Chondrocyte (in vitro differentiated cells): ENCODE data around the gene CCZ1B. TPM values are rescaled to one million over a fixed set of nuclear protein-coding genes. Genes with fewer than 3 reads are reported as not detected.
A peak's percentile ranks its signal among the peaks of the same experiment; 100 is the strongest.
"Not testable (repeated sequence)": the region's sequence is repeated elsewhere in the genome, so short reads cannot be mapped to it uniquely, and the experiment has no call there.

Experiments
- DNase-seq: peaks from one replicate; pipeline ENCODE4 v3.0.0; 2021; ENCODE audit warnings: mixed read lengths, low spot score
- H3K27ac Mint-ChIP-seq: one replicate; pipeline ENCODE4 v1.8.0; 2021; ENCODE audit warnings: mild to moderate bottlenecking, moderate library complexity, mixed read lengths; ENCODE audit not compliant: unreplicated experiment
- H3K27me3 Mint-ChIP-seq: 2 replicates; pipeline ENCODE4 v1.8.0; 2021; ENCODE audit warnings: low read depth, mixed read lengths
- H3K36me3 Mint-ChIP-seq: 2 replicates; pipeline ENCODE4 v1.8.0; 2021; ENCODE audit warnings: low read depth, mixed read lengths
- H3K4me1 Mint-ChIP-seq: 2 replicates; pipeline ENCODE4 v1.8.0; 2021; ENCODE audit warnings: low read depth, mild to moderate bottlenecking, mixed read lengths
- H3K4me3 Mint-ChIP-seq: one replicate; pipeline ENCODE4 v1.8.0; 2021; ENCODE audit warnings: mild to moderate bottlenecking, moderate library complexity, mixed read lengths; ENCODE audit not compliant: unreplicated experiment
- H3K9me3 Mint-ChIP-seq: 2 replicates; pipeline ENCODE4 v1.8.0; 2021; ENCODE audit warnings: low read depth, mixed read lengths
- total RNA-seq: library from RNA; stranded (reverse); gene quantifications from 3 replicates; pipeline ENCODE4 v1.2.1, GENCODE V29; 2021
- TF ChIP-seq, protein P1 (sequence below): fragments of 200-600 bp; sonication (generic); IDR thresholded peaks from 2 replicates; pipeline ENCODE4 v1.5.0; 2021; ENCODE audit warnings: antibody characterized with exemption, mild to moderate bottlenecking, moderate library complexity

CCZ1B gene
- total RNA-seq, 1 donor from 2014 or later = 72.6 TPM

DNA sequence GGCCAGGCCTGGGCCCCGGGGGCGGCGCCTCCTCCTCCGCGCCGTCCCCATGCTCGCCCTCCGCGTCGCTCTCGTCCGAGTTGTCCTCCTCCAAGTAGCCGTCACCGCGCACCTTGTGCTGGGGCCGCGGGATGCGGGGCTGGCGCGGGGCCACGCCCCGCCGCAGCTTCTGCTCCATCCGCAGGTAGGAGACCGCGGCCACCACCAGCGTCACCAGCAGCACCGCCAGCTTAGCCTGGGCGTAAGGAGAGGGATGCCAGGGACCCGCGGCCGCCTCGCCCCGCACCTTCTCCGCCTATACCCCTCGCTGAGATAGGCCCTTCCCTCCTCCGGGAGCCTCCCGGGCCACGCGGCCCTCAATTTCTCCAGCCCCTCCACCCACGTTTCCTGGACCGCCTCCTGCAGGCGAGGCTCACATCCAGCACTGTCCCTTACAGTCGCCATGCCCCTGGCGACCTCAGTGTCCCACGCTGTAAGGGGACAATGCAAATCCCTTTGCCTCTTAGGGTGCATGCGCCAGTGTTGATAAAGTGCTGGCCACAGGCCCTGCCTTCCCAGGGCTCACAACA, 29.6 kb upstream of the CCZ1B start:
- H3K4me3 Mint-ChIP-seq = peak overlapping the region; percentile 65
- H3K36me3 Mint-ChIP-seq, DNase-seq, H3K27me3 Mint-ChIP-seq, H3K9me3 Mint-ChIP-seq, H3K4me1 Mint-ChIP-seq, H3K27ac Mint-ChIP-seq: not testable (repeated sequence)
- TF ChIP-seq, protein P1, sequence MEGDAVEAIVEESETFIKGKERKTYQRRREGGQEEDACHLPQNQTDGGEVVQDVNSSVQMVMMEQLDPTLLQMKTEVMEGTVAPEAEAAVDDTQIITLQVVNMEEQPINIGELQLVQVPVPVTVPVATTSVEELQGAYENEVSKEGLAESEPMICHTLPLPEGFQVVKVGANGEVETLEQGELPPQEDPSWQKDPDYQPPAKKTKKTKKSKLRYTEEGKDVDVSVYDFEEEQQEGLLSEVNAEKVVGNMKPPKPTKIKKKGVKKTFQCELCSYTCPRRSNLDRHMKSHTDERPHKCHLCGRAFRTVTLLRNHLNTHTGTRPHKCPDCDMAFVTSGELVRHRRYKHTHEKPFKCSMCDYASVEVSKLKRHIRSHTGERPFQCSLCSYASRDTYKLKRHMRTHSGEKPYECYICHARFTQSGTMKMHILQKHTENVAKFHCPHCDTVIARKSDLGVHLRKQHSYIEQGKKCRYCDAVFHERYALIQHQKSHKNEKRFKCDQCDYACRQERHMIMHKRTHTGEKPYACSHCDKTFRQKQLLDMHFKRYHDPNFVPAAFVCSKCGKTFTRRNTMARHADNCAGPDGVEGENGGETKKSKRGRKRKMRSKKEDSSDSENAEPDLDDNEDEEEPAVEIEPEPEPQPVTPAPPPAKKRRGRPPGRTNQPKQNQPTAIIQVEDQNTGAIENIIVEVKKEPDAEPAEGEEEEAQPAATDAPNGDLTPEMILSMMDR = peak; percentile 35

DNA sequence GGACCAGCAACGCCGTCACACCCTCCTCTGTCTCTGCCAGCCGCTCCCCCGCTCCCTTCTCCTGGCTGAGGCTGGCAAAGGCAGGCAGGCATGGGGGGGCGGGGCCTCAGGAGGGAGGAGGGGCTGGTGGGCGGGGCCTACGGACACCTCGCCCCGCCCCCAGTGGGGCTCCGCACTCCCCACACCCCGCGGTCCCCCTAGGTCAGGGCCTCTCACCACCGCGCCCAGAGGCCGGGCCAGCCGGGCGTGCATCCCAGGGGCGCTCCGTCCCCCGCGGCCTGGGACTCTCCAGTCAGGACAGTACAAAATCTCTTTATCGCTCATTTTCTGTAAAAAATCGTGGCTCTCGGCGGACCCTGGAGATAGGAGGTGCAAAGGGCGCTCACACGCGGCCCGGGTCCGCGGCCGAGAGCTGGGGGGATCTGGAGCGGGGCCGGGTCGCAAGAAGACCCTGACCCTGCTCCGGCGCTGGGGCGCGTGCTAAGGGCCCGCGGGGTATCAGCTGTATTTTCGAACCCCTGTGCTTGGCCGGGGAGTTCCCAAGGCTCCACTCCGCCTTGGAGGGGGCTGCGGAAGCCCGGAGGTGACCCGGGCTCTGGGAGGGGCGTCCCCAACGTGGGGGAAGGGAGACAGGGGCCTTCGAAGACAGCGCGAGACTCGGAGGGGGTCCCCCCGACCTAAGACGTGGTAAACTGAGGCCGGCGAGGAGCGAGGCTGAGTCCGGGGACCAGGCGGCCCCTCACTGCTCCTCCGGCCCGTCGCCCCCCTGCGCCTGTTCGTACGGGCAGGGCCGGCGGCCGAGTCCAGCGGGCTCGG, 28.9 kb upstream of the CCZ1B start:
- not testable (repeated sequence) for H3K9me3 Mint-ChIP-seq, DNase-seq, H3K4me1 Mint-ChIP-seq, H3K36me3 Mint-ChIP-seq, H3K27me3 Mint-ChIP-seq, H3K27ac Mint-ChIP-seq
- peak overlapping the region; percentile 65 for H3K4me3 Mint-ChIP-seq

DNA sequence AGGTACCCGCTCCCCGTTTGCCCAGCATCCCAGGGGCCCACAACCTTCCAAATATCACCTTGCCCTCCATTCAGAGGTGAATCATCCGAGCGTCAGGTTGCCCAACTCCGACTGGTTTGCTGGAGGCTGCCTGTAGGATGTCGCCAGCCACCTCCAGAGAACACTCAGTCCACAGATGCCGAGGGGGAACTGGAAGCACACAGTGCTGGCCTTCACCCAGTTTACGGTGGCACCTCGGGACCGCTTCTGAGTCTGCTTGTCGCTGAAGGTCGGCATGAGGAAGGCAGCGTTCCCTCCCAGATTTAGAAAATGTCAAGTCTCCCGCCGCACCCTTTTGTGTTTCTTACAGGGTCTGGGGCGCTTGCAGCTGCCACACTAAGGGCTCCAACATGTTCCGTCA, 27.6 kb upstream of the CCZ1B start:
- not testable (repeated sequence) for H3K36me3 Mint-ChIP-seq, H3K27me3 Mint-ChIP-seq, DNase-seq, H3K9me3 Mint-ChIP-seq, H3K27ac Mint-ChIP-seq, H3K4me1 Mint-ChIP-seq
- H3K4me3 Mint-ChIP-seq = peak overlapping the region; percentile 40

DNA sequence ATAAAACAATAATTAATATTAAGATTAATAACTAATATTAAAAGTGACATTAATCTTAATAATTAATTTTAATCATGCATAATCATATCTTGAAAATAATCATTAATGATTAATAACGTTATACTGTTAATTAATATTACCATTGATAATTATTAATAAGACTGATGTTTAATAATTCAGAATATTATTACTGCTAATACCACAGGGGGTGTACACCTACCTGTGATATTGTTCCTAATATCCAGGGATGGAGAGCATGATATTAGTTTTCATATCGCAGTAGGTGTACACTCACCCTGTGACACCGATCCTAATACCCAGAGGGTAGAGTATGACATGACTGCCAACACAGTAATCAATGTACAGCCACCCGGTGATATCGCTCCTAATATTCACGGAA, 23.1 kb upstream of the CCZ1B start:
- not testable (repeated sequence) for H3K4me3 Mint-ChIP-seq, H3K4me1 Mint-ChIP-seq, DNase-seq, H3K9me3 Mint-ChIP-seq, H3K27ac Mint-ChIP-seq, H3K36me3 Mint-ChIP-seq
- H3K27me3 Mint-ChIP-seq = peaks cover 11% of the 10 kb centered on the region

DNA sequence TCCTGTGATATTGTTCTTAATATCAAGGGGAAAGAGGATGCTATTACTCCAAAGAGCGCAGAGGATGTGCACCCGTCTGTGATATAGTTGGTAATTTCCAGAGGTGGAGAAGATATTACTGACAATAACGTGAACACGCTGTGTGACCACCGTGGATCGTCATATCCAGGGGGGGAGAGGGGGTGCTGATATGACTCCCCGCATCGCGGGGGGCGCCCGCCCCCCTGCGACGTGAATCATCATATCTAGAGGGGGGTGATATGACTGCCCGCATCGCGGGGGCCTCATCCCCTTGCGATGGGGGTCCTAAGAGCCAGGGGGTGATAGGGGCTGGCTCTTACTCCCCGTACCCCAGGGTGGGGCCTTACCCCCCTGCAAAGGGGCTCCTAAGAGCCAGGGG, 21.7 kb upstream of the CCZ1B start:
- H3K9me3 Mint-ChIP-seq, H3K4me3 Mint-ChIP-seq, H3K36me3 Mint-ChIP-seq, DNase-seq, H3K4me1 Mint-ChIP-seq, H3K27ac Mint-ChIP-seq: not testable (repeated sequence)
- peaks cover 11% of the 10 kb centered on the region for H3K27me3 Mint-ChIP-seq

DNA sequence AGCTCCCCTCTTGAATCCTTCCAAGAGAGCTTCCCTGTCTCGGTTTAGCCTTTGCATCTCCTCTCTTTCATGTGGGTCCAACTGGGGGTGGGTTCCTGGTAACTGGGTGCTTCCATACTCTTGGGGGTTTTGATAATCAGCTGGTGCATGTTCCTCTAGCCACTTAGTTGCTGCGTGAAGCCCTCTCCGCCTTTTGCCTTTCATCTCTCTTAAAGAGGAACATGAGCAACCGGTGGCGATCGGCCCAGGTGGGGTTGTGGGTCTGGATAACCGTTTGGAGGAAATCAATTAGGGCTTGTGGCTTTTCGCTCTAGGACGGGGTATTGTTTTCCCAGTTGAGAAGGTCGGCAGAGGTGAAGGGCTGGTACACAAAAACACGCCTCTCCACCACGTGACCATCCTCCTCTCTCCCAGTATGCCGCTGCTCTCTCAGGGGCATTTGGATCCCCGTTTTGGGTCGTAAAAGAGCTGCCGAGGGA, 19.9 kb upstream of the CCZ1B start:
- not testable (repeated sequence) for H3K27ac Mint-ChIP-seq, H3K9me3 Mint-ChIP-seq, H3K4me1 Mint-ChIP-seq

DNA sequence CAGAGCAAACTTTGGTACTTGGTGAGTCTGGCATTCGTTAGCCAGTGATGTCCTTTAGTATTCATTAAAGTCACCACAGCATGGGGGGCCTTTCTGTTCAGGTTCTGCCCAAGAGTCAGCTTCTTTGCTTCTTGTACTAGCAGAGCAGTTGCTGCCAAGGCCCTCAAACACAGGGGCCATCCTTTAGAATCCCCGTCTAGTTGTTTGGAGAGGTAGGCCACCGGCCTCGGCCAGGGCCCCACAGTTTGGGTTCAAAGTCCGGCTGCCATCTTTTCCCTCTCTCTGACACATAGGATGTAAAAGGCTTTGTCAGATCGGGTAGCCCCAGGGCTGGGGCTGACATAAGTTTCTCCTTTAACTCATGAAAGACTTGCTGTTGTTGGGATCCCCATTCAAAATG, 17.6 kb upstream of the CCZ1B start:
- H3K27me3 Mint-ChIP-seq = peaks cover 20% of the 10 kb centered on the region
- H3K9me3 Mint-ChIP-seq, H3K27ac Mint-ChIP-seq, DNase-seq, H3K4me1 Mint-ChIP-seq, H3K36me3 Mint-ChIP-seq, H3K4me3 Mint-ChIP-seq: not testable (repeated sequence)

More for the DNA sequence above, 19.9 kb upstream of the CCZ1B start:
- H3K36me3 Mint-ChIP-seq, DNase-seq, H3K4me3 Mint-ChIP-seq: not testable (repeated sequence)
- H3K27me3 Mint-ChIP-seq = peaks cover 15% of the 10 kb centered on the region

DNA sequence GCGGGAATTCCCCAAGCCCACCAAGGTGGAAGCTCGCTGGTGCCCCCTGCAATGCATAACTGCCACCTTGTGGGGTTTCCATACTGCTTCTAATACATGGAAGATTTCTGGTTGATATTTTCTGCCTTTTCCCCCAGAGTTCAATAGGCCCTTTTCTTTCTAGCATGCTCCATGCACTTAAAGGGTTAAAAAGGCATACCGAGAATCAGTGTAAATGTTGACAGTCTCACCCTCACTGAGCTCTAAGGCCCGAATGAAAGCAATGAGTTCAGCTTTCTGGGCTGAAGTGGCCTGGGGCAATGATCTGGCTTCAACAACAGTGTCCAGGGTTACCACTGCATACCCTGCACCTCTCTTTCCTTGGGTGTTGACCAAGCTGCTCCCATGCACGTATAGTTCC, 17.0 kb upstream of the CCZ1B start:
- DNase-seq, H3K36me3 Mint-ChIP-seq, H3K9me3 Mint-ChIP-seq, H3K27ac Mint-ChIP-seq, H3K4me3 Mint-ChIP-seq, H3K4me1 Mint-ChIP-seq: not testable (repeated sequence)
- H3K27me3 Mint-ChIP-seq = peaks cover 23% of the 10 kb centered on the region

DNA sequence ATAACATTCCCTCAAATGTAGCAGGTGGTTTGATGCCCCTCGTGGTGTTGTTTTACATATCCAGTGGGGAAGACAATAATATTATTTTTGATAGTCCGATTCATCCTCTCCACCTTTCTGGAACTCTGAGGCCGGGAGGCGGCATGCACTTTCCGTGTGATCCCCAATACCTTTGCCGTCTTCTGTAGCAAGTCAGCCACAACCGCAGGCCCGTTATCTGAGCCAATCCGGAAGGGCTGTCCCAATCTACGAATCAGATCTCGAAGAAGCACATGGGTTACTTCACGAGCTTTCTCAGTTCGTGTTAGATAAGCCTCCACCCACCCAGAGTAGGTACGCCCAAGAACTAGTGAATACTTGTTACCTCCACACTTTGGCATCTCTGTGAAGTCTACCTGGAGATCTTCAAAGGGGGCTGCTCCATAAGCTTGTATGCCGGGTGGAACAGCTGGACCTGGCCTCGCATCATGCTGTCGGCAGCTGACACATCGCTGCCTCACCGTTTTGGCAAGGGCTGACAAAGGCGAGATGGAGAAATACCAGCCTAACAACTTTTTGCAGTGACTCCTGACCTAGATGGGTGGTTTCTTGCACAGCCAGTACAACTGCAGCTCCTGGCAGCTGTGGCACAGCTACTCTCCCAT, 16.3 kb upstream of the CCZ1B start:
- not testable (repeated sequence) for H3K9me3 Mint-ChIP-seq, DNase-seq, H3K36me3 Mint-ChIP-seq, H3K4me1 Mint-ChIP-seq, H3K27ac Mint-ChIP-seq, H3K4me3 Mint-ChIP-seq
- peaks cover 28% of the 10 kb centered on the region for H3K27me3 Mint-ChIP-seq

DNA sequence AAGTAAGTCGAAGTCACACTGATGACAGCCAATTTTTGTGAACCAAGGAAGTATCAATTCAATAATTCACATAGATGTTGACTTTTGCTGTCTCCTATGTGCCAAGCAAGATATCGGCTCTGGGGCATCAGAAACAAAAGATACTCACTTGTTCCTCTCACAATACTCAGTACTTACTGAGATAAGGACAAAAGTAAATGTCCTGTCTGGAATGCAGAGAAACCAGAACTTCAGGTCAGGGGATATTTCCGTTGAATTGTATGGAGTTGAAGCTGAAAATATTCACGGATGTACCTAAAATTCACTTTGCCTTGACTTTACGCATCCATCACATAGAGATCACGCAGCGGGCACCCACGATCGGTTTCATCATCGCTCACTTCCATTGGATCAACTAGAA, 11.0 kb upstream of the CCZ1B start:
- not testable (repeated sequence) for H3K9me3 Mint-ChIP-seq, H3K36me3 Mint-ChIP-seq, H3K27ac Mint-ChIP-seq, H3K4me3 Mint-ChIP-seq, DNase-seq, H3K4me1 Mint-ChIP-seq
- H3K27me3 Mint-ChIP-seq = peaks cover 42% of the 10 kb centered on the region

DNA sequence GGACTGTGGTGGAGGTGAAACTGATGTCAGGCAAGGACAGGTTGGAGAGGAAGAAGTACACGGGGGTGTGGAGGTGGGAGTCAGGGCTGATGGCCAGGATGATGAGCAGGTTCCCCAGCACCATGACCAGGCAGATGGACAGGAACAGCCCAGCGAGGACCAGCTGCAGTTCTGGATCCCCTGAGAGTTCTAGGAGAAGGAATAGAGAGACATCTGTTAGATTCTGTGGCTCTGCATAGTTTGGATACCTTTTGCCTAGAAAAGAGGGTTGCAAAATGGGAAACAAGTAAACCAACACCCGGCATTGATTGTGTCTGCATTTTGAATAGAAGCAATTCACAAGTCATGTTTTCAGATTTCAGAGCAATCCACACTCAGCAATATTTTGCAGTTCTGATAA, 9.4 kb upstream of the CCZ1B start:
- H3K36me3 Mint-ChIP-seq, H3K4me3 Mint-ChIP-seq, DNase-seq, H3K27ac Mint-ChIP-seq, H3K4me1 Mint-ChIP-seq, H3K9me3 Mint-ChIP-seq: not testable (repeated sequence)
- H3K27me3 Mint-ChIP-seq = peaks cover 54% of the 10 kb centered on the region
